ENCODE results near the gene NAPEPLD. TPM values are rescaled to one million over a fixed set of nuclear protein-coding genes. Genes with fewer than 3 reads are reported as not detected.
"Not testable (repeated sequence)": the region's sequence is repeated elsewhere in the genome, so short reads cannot be mapped to it uniquely, and the experiment has no call there.

Gene NAPEPLD
- total RNA-seq, 2 experiments from 2014 or later, result 1.5 to 1.7 TPM

DNA sequence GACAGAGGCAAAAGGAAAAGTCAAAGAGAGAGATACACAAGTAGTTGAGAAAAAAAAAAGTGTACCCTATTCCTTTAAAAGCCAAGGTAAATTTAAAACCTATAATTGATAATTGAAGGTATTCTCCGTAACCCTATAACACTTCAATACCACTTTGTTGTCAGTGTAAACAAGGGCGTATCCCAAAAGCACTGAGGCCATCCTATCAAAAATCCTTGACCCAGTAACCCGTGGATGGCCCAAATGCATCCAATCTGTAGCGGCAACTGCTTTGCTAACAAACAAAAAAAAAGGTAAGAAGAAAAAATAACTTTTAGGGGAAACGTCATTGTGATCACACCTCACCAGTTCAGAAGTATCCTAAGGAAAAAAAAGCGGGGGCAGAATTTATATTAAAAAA, 5.1 kb upstream of the NAPEPLD start:
- Mint-ChIP-seq H3K27me3 (no peaks in the 10 kb centered on the region), H3K4me1 (ENCODE audit: low read depth) (peaks cover 11% of the 10 kb centered on the region), H3K4me3 (no peak overlapping the region), H3K9me3 (no peaks in the 10 kb centered on the region), H3K27ac (no peak overlapping the region), H3K36me3 (ENCODE audit: low read depth) (peaks cover 6% of the 10 kb centered on the region)
- no peak for ATAC-seq (ENCODE audit: poor library complexity)
- intact Hi-C loops (cut with DNase I, micrococcal nuclease), result no loop called here
- TF ChIP-seq, protein P1, sequence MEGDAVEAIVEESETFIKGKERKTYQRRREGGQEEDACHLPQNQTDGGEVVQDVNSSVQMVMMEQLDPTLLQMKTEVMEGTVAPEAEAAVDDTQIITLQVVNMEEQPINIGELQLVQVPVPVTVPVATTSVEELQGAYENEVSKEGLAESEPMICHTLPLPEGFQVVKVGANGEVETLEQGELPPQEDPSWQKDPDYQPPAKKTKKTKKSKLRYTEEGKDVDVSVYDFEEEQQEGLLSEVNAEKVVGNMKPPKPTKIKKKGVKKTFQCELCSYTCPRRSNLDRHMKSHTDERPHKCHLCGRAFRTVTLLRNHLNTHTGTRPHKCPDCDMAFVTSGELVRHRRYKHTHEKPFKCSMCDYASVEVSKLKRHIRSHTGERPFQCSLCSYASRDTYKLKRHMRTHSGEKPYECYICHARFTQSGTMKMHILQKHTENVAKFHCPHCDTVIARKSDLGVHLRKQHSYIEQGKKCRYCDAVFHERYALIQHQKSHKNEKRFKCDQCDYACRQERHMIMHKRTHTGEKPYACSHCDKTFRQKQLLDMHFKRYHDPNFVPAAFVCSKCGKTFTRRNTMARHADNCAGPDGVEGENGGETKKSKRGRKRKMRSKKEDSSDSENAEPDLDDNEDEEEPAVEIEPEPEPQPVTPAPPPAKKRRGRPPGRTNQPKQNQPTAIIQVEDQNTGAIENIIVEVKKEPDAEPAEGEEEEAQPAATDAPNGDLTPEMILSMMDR (IDR thresholded peaks at IDR 0.05), result no peak
- no peak for DNase-seq
- no peak overlapping the region for H3K4me3 ChIP-seq (ENCODE audit: low read length)
- no peaks in the 10 kb centered on the region for H3K27me3 ChIP-seq (ENCODE audit: control insufficient read depth in 1 of 2, insufficient read depth in 2 of 2, low read length in 2 of 2)
- H3K4me1 ChIP-seq (ENCODE audit: insufficient read depth, low read length), result peaks cover 16% of the 10 kb centered on the region
- H3K9me3 ChIP-seq (ENCODE audit: control insufficient read depth in 1 of 2, insufficient read depth in 1 of 2, low read length in 2 of 2), result no peaks in the 10 kb centered on the region
- no peak overlapping the region for H3K27ac ChIP-seq (ENCODE audit: low read depth in 1 of 2, low read length in 2 of 2)
- ChIA-PET POLR2A (interaction anchor here (1.2 kb wide), 1 partner anchor 79 kb away, joined by 3 read pairs; the partner anchor contains the start of genes ARMC10 and FBXL13), CTCF (no interaction called here)
- H3K36me3 ChIP-seq (ENCODE audit: insufficient read depth, low read length), result no peaks in the 10 kb centered on the region

GRCh38 chr7:103152744-103153617, 4.1 kb upstream of the NAPEPLD start:
- H3K36me3 ChIP-seq (ENCODE audit: insufficient read depth, low read length); H3K9me3 ChIP-seq (ENCODE audit: control insufficient read depth in 1 of 2, insufficient read depth in 1 of 2, low read length in 2 of 2); POLR2A ChIA-PET; ATAC-seq (ENCODE audit: poor library complexity); H3K4me3 ChIP-seq (ENCODE audit: low read length); CTCF ChIA-PET; H3K27ac Mint-ChIP-seq; H3K27me3 Mint-ChIP-seq; H3K27me3 ChIP-seq (ENCODE audit: control insufficient read depth in 1 of 2, insufficient read depth in 2 of 2, low read length in 2 of 2); DNase-seq; intact Hi-C loops (cut with DNase I, micrococcal nuclease); H3K9me3 Mint-ChIP-seq; H3K27ac ChIP-seq (ENCODE audit: low read depth in 1 of 2, low read length in 2 of 2): not testable (repeated sequence)
- Mint-ChIP-seq H3K4me1 (ENCODE audit: low read depth) (peaks cover 21% of the 10 kb centered on the region), H3K4me3 (peak overlapping the region; percentile 11), H3K36me3 (ENCODE audit: low read depth) (peaks cover 17% of the 10 kb centered on the region)
- H3K4me1 ChIP-seq (ENCODE audit: insufficient read depth, low read length), result peaks cover 16% of the 10 kb centered on the region

- Mint-ChIP-seq H3K4me1 (ENCODE audit: low read depth) (peaks cover 29% of the 10 kb centered on the region), H3K36me3 (ENCODE audit: low read depth) (peaks cover 17% of the 10 kb centered on the region), H3K4me3 (peak overlapping the region; percentile 73)
- H3K9me3 Mint-ChIP-seq; H3K4me3 ChIP-seq (ENCODE audit: low read length); H3K27me3 ChIP-seq (ENCODE audit: control insufficient read depth in 1 of 2, insufficient read depth in 2 of 2, low read length in 2 of 2); H3K9me3 ChIP-seq (ENCODE audit: control insufficient read depth in 1 of 2, insufficient read depth in 1 of 2, low read length in 2 of 2); ATAC-seq (ENCODE audit: poor library complexity); CTCF ChIA-PET; H3K27me3 Mint-ChIP-seq; H3K27ac ChIP-seq (ENCODE audit: low read depth in 1 of 2, low read length in 2 of 2); H3K27ac Mint-ChIP-seq; DNase-seq; intact Hi-C loops (cut with DNase I, micrococcal nuclease); H3K36me3 ChIP-seq (ENCODE audit: insufficient read depth, low read length): not testable (repeated sequence)
- POLR2A ChIA-PET, result interaction anchor here (3.7 kb wide), 1 partner anchor 77 kb away, joined by 20 read pairs; the partner anchor contains the start of genes ARMC10 and FBXL13
- H3K4me1 ChIP-seq (ENCODE audit: insufficient read depth, low read length), result peaks cover 16% of the 10 kb centered on the region
These were observed 3.2 kb upstream of the NAPEPLD start for GRCh38 chr7:103151993-103152676.

DNA sequence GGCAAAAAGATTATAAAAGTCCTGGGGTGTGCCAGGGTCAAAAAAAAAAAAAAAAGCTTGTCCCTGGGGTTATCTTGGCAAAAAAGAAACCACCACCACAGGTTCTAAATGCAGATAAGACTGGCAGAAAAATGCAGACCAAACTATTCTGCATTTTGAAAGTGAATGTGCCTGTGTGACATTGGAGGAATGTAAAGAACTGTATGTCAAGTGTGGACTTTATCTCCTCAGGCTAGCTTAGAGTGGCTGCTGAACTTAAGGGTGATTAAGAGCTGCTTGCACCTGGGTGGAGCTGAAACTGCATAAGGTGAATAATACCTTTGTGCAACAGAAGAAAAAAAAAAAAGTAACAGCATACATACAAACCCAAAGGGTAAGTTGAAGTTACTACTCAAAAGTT, 1.3 kb upstream of the NAPEPLD start:
- H3K36me3 ChIP-seq (ENCODE audit: insufficient read depth, low read length), result no peaks in the 10 kb centered on the region
- CTCF ChIA-PET, result interaction anchor here (0.5 to 1.5 kb wide), 2 partner anchors 75 to 88 kb away, joined by 3 read pairs; partner anchors contain the start of gene ARMC10
- H3K9me3 ChIP-seq (ENCODE audit: control insufficient read depth in 1 of 2, insufficient read depth in 1 of 2, low read length in 2 of 2), result no peaks in the 10 kb centered on the region
- intact Hi-C loops (cut with DNase I, micrococcal nuclease), result no loop called here
- Mint-ChIP-seq H3K4me3 (peak overlapping the region; percentile 97), H3K9me3 (no peaks in the 10 kb centered on the region), H3K36me3 (ENCODE audit: low read depth) (peaks cover 17% of the 10 kb centered on the region), H3K27ac (no peak overlapping the region), H3K27me3 (no peaks in the 10 kb centered on the region), H3K4me1 (ENCODE audit: low read depth) (peaks cover 49% of the 10 kb centered on the region)
- H3K27me3 ChIP-seq (ENCODE audit: control insufficient read depth in 1 of 2, insufficient read depth in 2 of 2, low read length in 2 of 2), result no peaks in the 10 kb centered on the region
- no peak overlapping the region for H3K4me3 ChIP-seq (ENCODE audit: low read length)
- DNase-seq, result no peak
- no peak for ATAC-seq (ENCODE audit: poor library complexity)
- H3K4me1 ChIP-seq (ENCODE audit: insufficient read depth, low read length), result peaks cover 11% of the 10 kb centered on the region
- TF ChIP-seq, protein P1 (IDR thresholded peaks at IDR 0.05), result no peak
- no peak overlapping the region for H3K27ac ChIP-seq (ENCODE audit: low read depth in 1 of 2, low read length in 2 of 2)
- POLR2A ChIA-PET, result interaction anchor here (0.6 to 3.7 kb wide), 3 partner anchors 54 to 197 kb away, joined by 3 to 20 read pairs (median 6); partner anchors contain the start of genes ARMC10, FBXL13 and PSMC2

All from CD4-positive, alpha-beta T cell (primary cell).